GM18507 (cell line): Measurements from ENCODE around the gene ALS2.
"Not testable (repeated sequence)": the region's sequence is repeated elsewhere in the genome, so short reads cannot be mapped to it uniquely, and the experiment has no call there.

Source experiments
- DNase-seq: peaks from one replicate; pipeline ENCODE4 v3.0.0; 2011; ENCODE audit warnings: low read depth; ENCODE audit not compliant: insufficient read length; ENCODE audit errors: extremely low spot score
- FAIRE-seq: peaks from 2 replicates; lab custom pipeline; 2011; peaks lifted over from hg19 to GRCh38; lab: Jason Lieb, UNC

ALS2 gene

GRCh38 chr2:201780674-201781493 lies at the start of gene ALS2:
Gene ALS2, minus strand, starts transcription at chr2:201780933. Its CDS starts 12,048 bp downstream, at chr2:201768885.
- DNase-seq (peak; percentile 83), FAIRE-seq (peak; percentile 94)

- FAIRE-seq: no peak
- no peak for DNase-seq
Measured at GRCh38 chr2:201828220-201828619, 47.5 kb upstream of the ALS2 start.

GRCh38 chr2:201827621-201828020 lies 46.9 kb upstream of the ALS2 start:
- DNase-seq: no peak
- FAIRE-seq: no peak

GRCh38 chr2:201824212-201824611 lies 43.5 kb upstream of the ALS2 start:
- FAIRE-seq (no peak), DNase-seq (no peak)

GRCh38 chr2:201821080-201821479 lies 40.3 kb upstream of the ALS2 start:
- FAIRE-seq (no peak), DNase-seq (no peak)

GRCh38 chr2:201820383-201821007 lies 39.8 kb upstream of the ALS2 start:
- FAIRE-seq: no peak
- no peak for DNase-seq

- DNase-seq (no peak), FAIRE-seq (no peak)
Measured at GRCh38 chr2:201816657-201817575, 36.2 kb upstream of the ALS2 start.

GRCh38 chr2:201813996-201814760 lies 33.4 kb upstream of the ALS2 start:
- DNase-seq: no peak

GRCh38 chr2:201810604-201811003 lies 29.9 kb upstream of the ALS2 start:
- DNase-seq, FAIRE-seq: not testable (repeated sequence)

More at GRCh38 chr2:201813996-201814760, 33.4 kb upstream of the ALS2 start:
- no peak for FAIRE-seq

GRCh38 chr2:201809633-201810032 lies 28.9 kb upstream of the ALS2 start:
- no peak for FAIRE-seq
- DNase-seq: no peak

- FAIRE-seq (no peak), DNase-seq (no peak)
Measured at GRCh38 chr2:201808027-201808426, 27.3 kb upstream of the ALS2 start.

GRCh38 chr2:201807452-201807999 lies 26.8 kb upstream of the ALS2 start:
- DNase-seq (no peak), FAIRE-seq (no peak)

GRCh38 chr2:201806442-201807170 lies 25.9 kb upstream of the ALS2 start, which contains the start of gene CDK15:
Gene CDK15, plus strand, starts transcription at chr2:201806537. Its CDS starts 128 bp downstream, at chr2:201806665.
- DNase-seq (no peak), FAIRE-seq (no peak)

- not testable (repeated sequence) for DNase-seq, FAIRE-seq
Measured at GRCh38 chr2:201798914-201799285, 18.2 kb upstream of the ALS2 start.

- FAIRE-seq: no peak
- DNase-seq: no peak
Measured at GRCh38 chr2:201798252-201798913, 17.6 kb upstream of the ALS2 start.

- FAIRE-seq (no peak), DNase-seq (no peak)
Measured at GRCh38 chr2:201797175-201797840, 16.6 kb upstream of the ALS2 start.

- FAIRE-seq (no peak), DNase-seq (no peak)
Measured at GRCh38 chr2:201796478-201796865, 15.7 kb upstream of the ALS2 start.
